ENCODE measurements around the gene GABPB1. TPM values are rescaled to one million over a fixed set of nuclear protein-coding genes. Genes with fewer than 3 reads are reported as not detected.

The GABPB1 gene
- total RNA-seq, 1 experiment from 2014 or later = 45.0 TPM

GRCh38 chr15:50304836-50305235, 50.2 kb downstream of the GABPB1 start:
- H3K18ac ChIP-seq (ENCODE audit: insufficient read length, low read depth, low read length) = no peak overlapping the region
- Mint-ChIP-seq H3K9me3 (peaks cover 17 to 24% of the 10 kb centered on the region in 2 experiments), H3K4me3 (no peak overlapping the region), H3K36me3 (ENCODE audit: insufficient read depth in 1 of 3, low read depth in 3 of 3) (peaks cover 31 to 66% (median 64%) of the 10 kb centered on the region in 3 experiments), H3K4me1 (no peaks in the 10 kb centered on the region), H3K27ac (no peak overlapping the region), H3K27me3 (ENCODE audit: low read depth) (no peaks in the 10 kb centered on the region)
- no peak overlapping the region for H3K4me2 ChIP-seq (ENCODE audit: insufficient read depth, insufficient read length, low read length)
- H3K27ac ChIP-seq (ENCODE audit: insufficient read length, low read depth, low read length) = no peak overlapping the region
- H2BK15ac ChIP-seq (ENCODE audit: low read depth, low read length) = no peak overlapping the region
- H3K23me2 ChIP-seq (ENCODE audit: insufficient read length, low read depth, low read length, poor library complexity, severe bottlenecking) = no peaks in the 10 kb centered on the region
- no peak overlapping the region for H4K5ac ChIP-seq (ENCODE audit: insufficient read length, low read depth, low read length)
- no peak overlapping the region for H3K56ac ChIP-seq (ENCODE audit: insufficient read length, low read depth, low read length)
- no peaks in the 10 kb centered on the region for H3K27me3 ChIP-seq (ENCODE audit: insufficient read depth, low read length)
- H2AK5ac ChIP-seq (ENCODE audit: insufficient read length, low read length) = no peak overlapping the region
- no peaks in the 10 kb centered on the region for H4K20me1 ChIP-seq (ENCODE audit: control insufficient read depth, insufficient read depth, insufficient read length)
- no peaks in the 10 kb centered on the region for H3K79me2 ChIP-seq (ENCODE audit: insufficient read depth, low read length)
- no peak overlapping the region for H2BK5ac ChIP-seq (ENCODE audit: insufficient read length, low read length)
- H3T11ph ChIP-seq (ENCODE audit: low read length) = no peak overlapping the region
- H3K4me1 ChIP-seq (ENCODE audit: insufficient read depth, low read length) = no peaks in the 10 kb centered on the region
- no peak overlapping the region for H4K8ac ChIP-seq (replicated peaks; ENCODE audit: insufficient read length, low read depth, low read length)
- TF ChIP-seq, protein P1, sequence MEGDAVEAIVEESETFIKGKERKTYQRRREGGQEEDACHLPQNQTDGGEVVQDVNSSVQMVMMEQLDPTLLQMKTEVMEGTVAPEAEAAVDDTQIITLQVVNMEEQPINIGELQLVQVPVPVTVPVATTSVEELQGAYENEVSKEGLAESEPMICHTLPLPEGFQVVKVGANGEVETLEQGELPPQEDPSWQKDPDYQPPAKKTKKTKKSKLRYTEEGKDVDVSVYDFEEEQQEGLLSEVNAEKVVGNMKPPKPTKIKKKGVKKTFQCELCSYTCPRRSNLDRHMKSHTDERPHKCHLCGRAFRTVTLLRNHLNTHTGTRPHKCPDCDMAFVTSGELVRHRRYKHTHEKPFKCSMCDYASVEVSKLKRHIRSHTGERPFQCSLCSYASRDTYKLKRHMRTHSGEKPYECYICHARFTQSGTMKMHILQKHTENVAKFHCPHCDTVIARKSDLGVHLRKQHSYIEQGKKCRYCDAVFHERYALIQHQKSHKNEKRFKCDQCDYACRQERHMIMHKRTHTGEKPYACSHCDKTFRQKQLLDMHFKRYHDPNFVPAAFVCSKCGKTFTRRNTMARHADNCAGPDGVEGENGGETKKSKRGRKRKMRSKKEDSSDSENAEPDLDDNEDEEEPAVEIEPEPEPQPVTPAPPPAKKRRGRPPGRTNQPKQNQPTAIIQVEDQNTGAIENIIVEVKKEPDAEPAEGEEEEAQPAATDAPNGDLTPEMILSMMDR (conservative IDR thresholded peaks at IDR 0.05) = no peak
- no peak overlapping the region for H2AFZ ChIP-seq (ENCODE audit: low read length)
- H4K91ac ChIP-seq (ENCODE audit: insufficient read length, low read depth, low read length) = no peak overlapping the region
- H3K9me3 ChIP-seq (ENCODE audit: control insufficient read depth, low read depth, low read length) = peaks cover 7% of the 10 kb centered on the region
- no CpG with 5 or more reads among the region's 1 CpG for WGBS (ENCODE audit: extremely low coverage, insufficient read length, low lambda C conversion rate)
- no peak overlapping the region for H3K9ac ChIP-seq (ENCODE audit: extremely low read depth, insufficient read length, low read length)
- DNase-seq = no peak
- no peak overlapping the region for H2BK20ac ChIP-seq (ENCODE audit: low read depth, low read length, poor library complexity, severe bottlenecking)
- no peak overlapping the region for H2BK12ac ChIP-seq (ENCODE audit: insufficient read length, low read depth, low read length)
- no peak overlapping the region for H3K4ac ChIP-seq (ENCODE audit: low read depth, low read length)
- no peak overlapping the region for H3K14ac ChIP-seq (ENCODE audit: insufficient read depth, low read length)
- H3K79me1 ChIP-seq (ENCODE audit: insufficient read depth, low read depth, low read length, poor library complexity, severe bottlenecking) = peaks cover 2% of the 10 kb centered on the region
- H2BK120ac ChIP-seq (ENCODE audit: low read depth, low read length, poor library complexity, severe bottlenecking) = no peak overlapping the region
- no peak overlapping the region for H3K23ac ChIP-seq (ENCODE audit: insufficient read length, low read depth, low read length)
